SK-N-SH treated with all-trans-retinoic acid at 6 μM for 48 hours (cell line): Measurements from ENCODE around the gene CTBP2.

Experiments used
- ATAC-seq: fragments of 200-7000 bp; cut with Tn5 transposase; 3 replicates; pipeline ENCODE4 v1.9.1; 2020; ENCODE audit warnings: mild to moderate bottlenecking, moderate library complexity
- ARNTL ChIP-seq: fragments of 450-650 bp; formaldehyde crosslinking; IDR thresholded peaks from 2 replicates; pipeline ENCODE4 v1.5.0; 2020; ENCODE audit warnings: low read depth, mild to moderate bottlenecking, moderate library complexity, borderline replicate concordance
- CSDC2 ChIP-seq: fragments of 250-450 bp; sonication (Bioruptor Pico); IDR thresholded peaks from 2 replicates; pipeline ENCODE4 v1.5.0; 2020; ENCODE audit warnings: mild to moderate bottlenecking, moderate library complexity
- ESRRG ChIP-seq: fragments of 250-450 bp; sonication (Bioruptor Pico); IDR thresholded peaks from 2 replicates; pipeline ENCODE4 v1.6.1; 2021; ENCODE audit warnings: mild to moderate bottlenecking
- GLIS3 ChIP-seq: fragments of 250-450 bp; sonication (Bioruptor Pico); IDR thresholded peaks from 2 replicates; pipeline ENCODE4 v1.5.0; 2020; ENCODE audit warnings: mild to moderate bottlenecking, moderate library complexity
- OSR1 ChIP-seq: fragments of 250-450 bp; sonication (Bioruptor Pico); IDR thresholded peaks from 2 replicates; pipeline ENCODE4 v1.8.0; 2022; ENCODE audit warnings: moderate library complexity, mild to moderate bottlenecking, inconsistent platforms
- PPARA ChIP-seq: fragments of 250-450 bp; sonication (Bioruptor Pico); IDR thresholded peaks from 2 replicates; pipeline ENCODE4 v1.5.0; 2020; ENCODE audit warnings: mild to moderate bottlenecking, borderline replicate concordance
- RARB ChIP-seq: fragments of 250-450 bp; sonication (Bioruptor Pico); IDR thresholded peaks from 2 replicates; pipeline ENCODE4 v1.8.0; 2021; ENCODE audit warnings: mild to moderate bottlenecking, moderate library complexity
- TCF4 ChIP-seq: fragments of 250-450 bp; sonication (Bioruptor Pico); IDR thresholded peaks from 2 replicates; pipeline ENCODE4 v1.8.0; 2021; ENCODE audit warnings: mild to moderate bottlenecking, moderate library complexity, borderline replicate concordance
- TOX ChIP-seq: fragments of 250-450 bp; sonication (Bioruptor Pico); IDR thresholded peaks from 2 replicates; pipeline ENCODE4 v1.8.0; 2021; ENCODE audit warnings: mild to moderate bottlenecking, moderate library complexity, borderline replicate concordance
- ZC3H10 ChIP-seq: fragments of 250-450 bp; sonication (Bioruptor Pico); IDR thresholded peaks from 2 replicates; pipeline ENCODE4 v1.5.1; 2021; ENCODE audit warnings: mild to moderate bottlenecking, moderate library complexity
- ZFP3 ChIP-seq: fragments of 250-450 bp; sonication (Bioruptor Pico); IDR thresholded peaks from 2 replicates; pipeline ENCODE4 v1.5.0; 2020; ENCODE audit warnings: mild to moderate bottlenecking, moderate library complexity
- ZNF565 ChIP-seq: fragments of 450-650 bp; formaldehyde crosslinking; conservative IDR thresholded peaks from 2 replicates; pipeline ENCODE4 v1.5.0; 2020; ENCODE audit warnings: low read depth, mild to moderate bottlenecking, moderate library complexity
- ZNF70 ChIP-seq: fragments of 450-650 bp; formaldehyde crosslinking; IDR thresholded peaks from 2 replicates; pipeline ENCODE4 v1.5.0; 2020; ENCODE audit warnings: mild to moderate bottlenecking, moderate library complexity
- ZNF8 ChIP-seq: fragments of 450-650 bp; formaldehyde crosslinking; IDR thresholded peaks from 2 replicates; pipeline ENCODE4 v1.5.0; 2020; ENCODE audit warnings: mild to moderate bottlenecking, moderate library complexity
- TF ChIP-seq, protein P1 (sequence below): fragments of 250-450 bp; sonication (Bioruptor Pico); IDR thresholded peaks from 2 replicates; pipeline ENCODE4 v1.5.0; 2020; ENCODE audit warnings: mild to moderate bottlenecking, moderate library complexity
- TF ChIP-seq, protein P2 (sequence below): fragments of 250-450 bp; sonication (Bioruptor Pico); IDR thresholded peaks from 2 replicates; pipeline ENCODE4 v1.8.0; 2020; ENCODE audit warnings: mild to moderate bottlenecking, moderate library complexity, borderline replicate concordance
- TF ChIP-seq, protein P3 (sequence below): fragments of 250-450 bp; sonication (Bioruptor Pico); IDR thresholded peaks from 2 replicates; pipeline ENCODE4 v1.5.1; 2020; ENCODE audit warnings: low read depth, mild to moderate bottlenecking, moderate library complexity
- TF ChIP-seq, protein P4 (sequence below): fragments of 250-450 bp; sonication (Bioruptor Pico); IDR thresholded peaks from 2 replicates; pipeline ENCODE4 v1.5.1; 2021; ENCODE audit warnings: mild to moderate bottlenecking, moderate library complexity

The CTBP2 gene

DNA sequence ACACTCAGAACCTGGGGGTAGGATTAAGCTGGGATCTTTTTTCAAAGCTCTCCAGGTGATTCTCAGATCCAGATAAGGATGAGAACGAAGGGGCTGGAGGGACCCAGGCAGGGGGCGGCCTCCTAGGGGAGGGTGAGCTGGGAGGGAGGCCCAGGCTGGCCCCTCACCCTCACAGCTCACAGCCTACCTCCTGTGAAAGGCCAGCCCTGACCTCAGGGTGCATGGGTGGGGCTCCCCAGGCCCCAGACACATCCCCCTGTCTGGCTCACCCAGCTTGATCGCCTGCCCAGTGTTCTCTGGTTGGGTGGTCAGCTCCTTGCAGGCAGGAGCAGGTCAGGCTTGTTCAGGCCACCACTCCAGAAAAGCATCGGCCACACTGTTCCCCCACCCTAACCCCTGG is 24.3 kb downstream of the CTBP2 start (continued):
- TF ChIP-seq, protein P1, sequence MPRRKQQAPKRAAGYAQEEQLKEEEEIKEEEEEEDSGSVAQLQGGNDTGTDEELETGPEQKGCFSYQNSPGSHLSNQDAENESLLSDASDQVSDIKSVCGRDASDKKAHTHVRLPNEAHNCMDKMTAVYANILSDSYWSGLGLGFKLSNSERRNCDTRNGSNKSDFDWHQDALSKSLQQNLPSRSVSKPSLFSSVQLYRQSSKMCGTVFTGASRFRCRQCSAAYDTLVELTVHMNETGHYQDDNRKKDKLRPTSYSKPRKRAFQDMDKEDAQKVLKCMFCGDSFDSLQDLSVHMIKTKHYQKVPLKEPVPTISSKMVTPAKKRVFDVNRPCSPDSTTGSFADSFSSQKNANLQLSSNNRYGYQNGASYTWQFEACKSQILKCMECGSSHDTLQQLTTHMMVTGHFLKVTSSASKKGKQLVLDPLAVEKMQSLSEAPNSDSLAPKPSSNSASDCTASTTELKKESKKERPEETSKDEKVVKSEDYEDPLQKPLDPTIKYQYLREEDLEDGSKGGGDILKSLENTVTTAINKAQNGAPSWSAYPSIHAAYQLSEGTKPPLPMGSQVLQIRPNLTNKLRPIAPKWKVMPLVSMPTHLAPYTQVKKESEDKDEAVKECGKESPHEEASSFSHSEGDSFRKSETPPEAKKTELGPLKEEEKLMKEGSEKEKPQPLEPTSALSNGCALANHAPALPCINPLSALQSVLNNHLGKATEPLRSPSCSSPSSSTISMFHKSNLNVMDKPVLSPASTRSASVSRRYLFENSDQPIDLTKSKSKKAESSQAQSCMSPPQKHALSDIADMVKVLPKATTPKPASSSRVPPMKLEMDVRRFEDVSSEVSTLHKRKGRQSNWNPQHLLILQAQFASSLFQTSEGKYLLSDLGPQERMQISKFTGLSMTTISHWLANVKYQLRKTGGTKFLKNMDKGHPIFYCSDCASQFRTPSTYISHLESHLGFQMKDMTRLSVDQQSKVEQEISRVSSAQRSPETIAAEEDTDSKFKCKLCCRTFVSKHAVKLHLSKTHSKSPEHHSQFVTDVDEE (CRISPR knock-in tag), result no peak
- no peak for TF ChIP-seq ARNTL (CRISPR knock-in tag)
- no peak for TF ChIP-seq OSR1 (CRISPR knock-in tag)

DNA sequence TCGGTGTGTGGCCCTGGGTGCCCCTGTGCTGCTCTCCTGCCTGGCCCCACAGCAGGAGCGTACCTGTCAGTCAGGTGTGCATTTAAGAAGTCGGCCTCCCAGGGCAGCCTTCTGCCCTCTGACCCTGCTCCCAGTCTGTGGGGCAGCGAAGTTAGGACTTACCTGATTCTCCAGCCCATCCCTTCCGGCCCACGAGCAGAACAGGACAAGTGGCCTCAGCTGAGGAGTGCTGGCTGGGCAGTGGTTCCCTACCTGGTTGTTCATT is 24.7 kb downstream of the CTBP2 start:
- no peak for ATAC-seq
- no peak for TF ChIP-seq CSDC2 (CRISPR knock-in tag)
- TF ChIP-seq ZC3H10 (CRISPR knock-in tag), result no peak

DNA sequence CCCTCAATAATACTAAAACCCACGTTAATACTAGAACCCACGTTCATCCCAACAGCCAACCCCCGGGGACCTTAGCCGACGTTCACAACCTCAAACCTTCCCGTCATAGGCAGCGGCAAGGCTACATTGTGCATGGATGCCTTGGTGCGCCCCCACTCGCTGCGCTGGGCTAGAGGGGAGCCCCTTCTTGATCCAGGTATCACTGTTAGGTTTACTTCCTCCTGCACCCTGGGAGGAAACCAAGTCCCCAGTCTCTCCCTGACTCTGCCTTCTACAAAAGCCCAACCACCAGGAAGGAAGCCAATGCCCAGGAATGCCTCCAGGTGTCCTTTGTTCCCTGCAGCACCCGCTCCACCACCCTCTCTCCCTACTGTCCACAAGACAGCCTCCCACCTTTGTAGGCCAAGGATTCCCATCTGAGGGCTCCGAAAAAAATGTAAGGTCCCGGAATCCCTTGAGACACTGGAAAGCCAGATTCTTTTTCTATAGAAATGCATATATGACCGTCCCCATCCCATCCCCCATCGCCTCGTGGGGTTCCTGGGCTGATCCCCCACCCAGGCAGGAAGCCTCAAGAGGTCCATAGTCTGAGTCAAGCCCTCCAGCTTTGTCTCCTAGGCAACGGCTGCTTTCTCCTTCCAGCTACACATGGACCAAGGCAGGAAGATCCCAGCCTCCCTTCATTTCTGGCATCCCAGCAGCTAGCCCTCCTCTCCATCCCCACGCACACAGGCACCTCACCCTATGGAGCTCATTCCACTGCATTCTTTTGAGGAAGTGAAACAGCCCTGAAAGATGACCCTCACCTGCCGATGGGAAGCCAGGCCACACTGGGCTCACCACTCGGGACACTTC is 25.2 kb downstream of the CTBP2 start:
- TF ChIP-seq OSR1 (CRISPR knock-in tag) (no peak), RARB (CRISPR knock-in tag) (no peak), ZNF8 (CRISPR knock-in tag) (no peak), TOX (CRISPR knock-in tag) (no peak), GLIS3 (CRISPR knock-in tag) (no peak), PPARA (CRISPR knock-in tag) (no peak), ESRRG (no peak), ARNTL (CRISPR knock-in tag) (no peak), ZNF70 (no peak), TCF4 (CRISPR knock-in tag) (no peak), ZNF565 (CRISPR knock-in tag) (no peak), ZFP3 (CRISPR knock-in tag) (no peak), CSDC2 (CRISPR knock-in tag) (no peak), ZC3H10 (CRISPR knock-in tag) (no peak)
- TF ChIP-seq, protein P2, sequence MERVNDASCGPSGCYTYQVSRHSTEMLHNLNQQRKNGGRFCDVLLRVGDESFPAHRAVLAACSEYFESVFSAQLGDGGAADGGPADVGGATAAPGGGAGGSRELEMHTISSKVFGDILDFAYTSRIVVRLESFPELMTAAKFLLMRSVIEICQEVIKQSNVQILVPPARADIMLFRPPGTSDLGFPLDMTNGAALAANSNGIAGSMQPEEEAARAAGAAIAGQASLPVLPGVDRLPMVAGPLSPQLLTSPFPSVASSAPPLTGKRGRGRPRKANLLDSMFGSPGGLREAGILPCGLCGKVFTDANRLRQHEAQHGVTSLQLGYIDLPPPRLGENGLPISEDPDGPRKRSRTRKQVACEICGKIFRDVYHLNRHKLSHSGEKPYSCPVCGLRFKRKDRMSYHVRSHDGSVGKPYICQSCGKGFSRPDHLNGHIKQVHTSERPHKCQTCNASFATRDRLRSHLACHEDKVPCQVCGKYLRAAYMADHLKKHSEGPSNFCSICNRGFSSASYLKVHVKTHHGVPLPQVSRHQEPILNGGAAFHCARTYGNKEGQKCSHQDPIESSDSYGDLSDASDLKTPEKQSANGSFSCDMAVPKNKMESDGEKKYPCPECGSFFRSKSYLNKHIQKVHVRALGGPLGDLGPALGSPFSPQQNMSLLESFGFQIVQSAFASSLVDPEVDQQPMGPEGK (CRISPR knock-in tag), result no peak
- TF ChIP-seq, protein P3, sequence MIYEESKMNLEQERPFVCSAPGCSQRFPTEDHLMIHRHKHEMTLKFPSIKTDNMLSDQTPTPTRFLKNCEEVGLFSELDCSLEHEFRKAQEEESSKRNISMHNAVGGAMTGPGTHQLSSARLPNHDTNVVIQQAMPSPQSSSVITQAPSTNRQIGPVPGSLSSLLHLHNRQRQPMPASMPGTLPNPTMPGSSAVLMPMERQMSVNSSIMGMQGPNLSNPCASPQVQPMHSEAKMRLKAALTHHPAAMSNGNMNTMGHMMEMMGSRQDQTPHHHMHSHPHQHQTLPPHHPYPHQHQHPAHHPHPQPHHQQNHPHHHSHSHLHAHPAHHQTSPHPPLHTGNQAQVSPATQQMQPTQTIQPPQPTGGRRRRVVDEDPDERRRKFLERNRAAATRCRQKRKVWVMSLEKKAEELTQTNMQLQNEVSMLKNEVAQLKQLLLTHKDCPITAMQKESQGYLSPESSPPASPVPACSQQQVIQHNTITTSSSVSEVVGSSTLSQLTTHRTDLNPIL (CRISPR knock-in tag), result no peak
- TF ChIP-seq, protein P1 (CRISPR knock-in tag), result no peak
- TF ChIP-seq, protein P4, sequence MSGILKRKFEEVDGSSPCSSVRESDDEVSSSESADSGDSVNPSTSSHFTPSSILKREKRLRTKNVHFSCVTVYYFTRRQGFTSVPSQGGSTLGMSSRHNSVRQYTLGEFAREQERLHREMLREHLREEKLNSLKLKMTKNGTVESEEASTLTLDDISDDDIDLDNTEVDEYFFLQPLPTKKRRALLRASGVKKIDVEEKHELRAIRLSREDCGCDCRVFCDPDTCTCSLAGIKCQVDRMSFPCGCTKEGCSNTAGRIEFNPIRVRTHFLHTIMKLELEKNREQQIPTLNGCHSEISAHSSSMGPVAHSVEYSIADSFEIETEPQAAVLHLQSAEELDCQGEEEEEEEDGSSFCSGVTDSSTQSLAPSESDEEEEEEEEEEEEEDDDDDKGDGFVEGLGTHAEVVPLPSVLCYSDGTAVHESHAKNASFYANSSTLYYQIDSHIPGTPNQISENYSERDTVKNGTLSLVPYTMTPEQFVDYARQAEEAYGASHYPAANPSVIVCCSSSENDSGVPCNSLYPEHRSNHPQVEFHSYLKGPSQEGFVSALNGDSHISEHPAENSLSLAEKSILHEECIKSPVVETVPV (CRISPR knock-in tag), result no peak
- no peak for ATAC-seq
